Esophagus muscularis mucosa (tissue), 4 donors: ENCODE results near the gene LDAH. TPM values are rescaled to one million over a fixed set of nuclear protein-coding genes. Genes with fewer than 3 reads are reported as not detected.

Experiments used
- DNase-seq: peaks from one replicate; pipeline ENCODE4 v3.0.0-alpha.2; 2017; ENCODE audit errors: extremely low spot score
- H3K27ac ChIP-seq, 4 donors: fragments of 200-600 bp; sonication (generic); replicated peaks in 1 of 4; 1 replicate in 3 of 4; 2 replicates in 1 of 4; pipeline ENCODE4 v1.5.1; 2016 to 2019; ENCODE audit warnings: mild to moderate bottlenecking in 1 of 4
- H3K27me3 ChIP-seq, 4 donors: fragments of 200-600 bp; sonication (generic); one replicate each; pipeline versions ENCODE4 v1.5.1 to v1.6.0; 2016 to 2019
- H3K36me3 ChIP-seq, 4 donors: fragments of 200-600 bp; sonication (generic); one replicate each; pipeline ENCODE4 v1.5.1; 2016 to 2019
- H3K4me1 ChIP-seq, 4 donors: fragments of 200-600 bp; sonication (generic); one replicate each; pipeline ENCODE4 v1.5.1; 2016 to 2019
- H3K4me3 ChIP-seq, 4 donors: fragments of 200-600 bp; sonication (generic); 1 replicate in 2 of 4; 2 replicates in 2 of 4; pipeline ENCODE4 v1.5.1; 2016 to 2019; ENCODE audit warnings: mild to moderate bottlenecking in 4 of 4, moderate library complexity in 1 of 4
- H3K9me3 ChIP-seq, 4 donors: fragments of 200-600 bp; sonication (generic); 1 replicate in 3 of 4; 2 replicates in 1 of 4; pipeline ENCODE4 v1.5.1; 2016 to 2019
- EP300 ChIP-seq: sonication (generic); formaldehyde crosslinking; IDR thresholded peaks from one replicate; pipeline ENCODE4 v1.6.1; 2017; ENCODE audit warnings: antibody characterized with exemption
- POLR2A ChIP-seq: fragments of 450-650 bp; IDR thresholded peaks from one replicate; pipeline ENCODE4 v1.6.1; 2017; ENCODE audit warnings: antibody characterized with exemption, moderate library complexity, mild to moderate bottlenecking, low read depth
- POLR2AphosphoS5 ChIP-seq, 2 donors: sonication (generic); formaldehyde crosslinking; IDR thresholded peaks; one replicate each; pipeline ENCODE4 v1.6.1; 2017; ENCODE audit warnings: antibody characterized with exemption in 2 of 2
- WGBS: methylation state at CpG from one replicate; pipeline ENCODE4 v1.1.5; 2018; 5-methylcytosine and 5-hydroxymethylcytosine counted together
- intact Hi-C: fragments of 100-400 bp; cut with DNase I; formaldehyde crosslinking; loops from one replicate; pipeline ENCODE4 v1.15.1; 2023
- total RNA-seq, 4 donors: library from RNA; depleted of rRNA; stranded (reverse); fragments of >200 nt; gene quantifications; one replicate each; pipeline versions ENCODE4 v1.1.0 to v1.2.1, GENCODE V29; 2016
- TF ChIP-seq, protein P1 (sequence below), 3 experiments: fragments of 200-600 bp in 2 of 3; fragments of 450-650 bp in 1 of 3; sonication (generic) in 2 of 3; IDR thresholded peaks; one replicate each; pipeline ENCODE4 v1.5.1; 2017 to 2019; ENCODE audit warnings: antibody characterized with exemption in 3 of 3, mild to moderate bottlenecking in 2 of 3, moderate library complexity in 1 of 3

The LDAH gene
- total RNA-seq, 4 donors from 2014 or later, result 7.9 to 13.7 (median 11.9) TPM

DNA sequence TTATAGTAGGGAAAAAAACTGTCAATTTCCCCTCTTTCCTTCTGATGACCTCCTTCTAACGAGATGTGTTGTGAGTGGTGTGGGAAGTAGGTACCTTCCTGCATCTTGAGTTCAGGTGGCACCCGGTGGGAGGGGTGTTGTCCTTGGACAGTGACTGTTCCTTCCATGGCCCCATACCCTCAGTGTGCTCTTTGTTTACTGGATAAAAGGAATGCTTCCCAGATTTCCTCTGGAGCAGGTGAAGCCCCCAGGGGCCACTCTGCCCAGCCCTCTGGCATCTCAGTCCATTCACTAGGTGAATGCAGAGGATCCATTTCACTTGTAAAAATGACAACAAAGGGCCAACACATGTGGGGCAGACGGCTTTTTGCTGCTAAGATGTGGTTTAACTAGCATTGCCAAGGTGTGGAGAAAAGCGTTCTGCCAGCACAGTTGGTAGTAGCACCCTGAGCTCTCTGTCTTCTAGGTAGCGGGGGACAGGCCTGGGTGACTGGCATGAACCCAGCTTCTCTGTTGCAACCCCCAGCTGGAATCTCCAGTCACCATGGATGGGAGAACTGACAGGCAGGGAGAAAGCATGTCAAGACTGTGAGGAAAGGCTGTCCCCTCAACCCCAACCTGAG lies 149.1 kb downstream of the LDAH start:
- 86% methylated on average over 5 of the region's 5 CpGs for WGBS
- peaks cover 24 to 61% (median 51%) of the 10 kb centered on the region in 4 donors for H3K4me1 ChIP-seq
- intact Hi-C loops, result no loop called here

GRCh38 chr2:20672201-20672951 lies 150.5 kb downstream of the LDAH start:
- Histone ChIP-seq H3K27ac (peak overlapping the region in 2 of 4 donors; percentile 8 to 43), H3K4me1 (peaks cover 27 to 72% (median 59%) of the 10 kb centered on the region in 4 donors), H3K4me3 (no peak overlapping the region), H3K36me3 (no peaks in the 10 kb centered on the region), H3K27me3 (peaks cover 4 to 80% (median 48%) of the 10 kb centered on the region in 4 donors), H3K9me3 (no peaks in the 10 kb centered on the region)
- 46% methylated on average over 8 of the region's 18 CpGs for WGBS
- TF ChIP-seq POLR2A, result no peak
- no peak for TF ChIP-seq EP300
- TF ChIP-seq POLR2AphosphoS5 (IDR thresholded peaks at IDR 0.05), result no peak
- TF ChIP-seq, protein P1, sequence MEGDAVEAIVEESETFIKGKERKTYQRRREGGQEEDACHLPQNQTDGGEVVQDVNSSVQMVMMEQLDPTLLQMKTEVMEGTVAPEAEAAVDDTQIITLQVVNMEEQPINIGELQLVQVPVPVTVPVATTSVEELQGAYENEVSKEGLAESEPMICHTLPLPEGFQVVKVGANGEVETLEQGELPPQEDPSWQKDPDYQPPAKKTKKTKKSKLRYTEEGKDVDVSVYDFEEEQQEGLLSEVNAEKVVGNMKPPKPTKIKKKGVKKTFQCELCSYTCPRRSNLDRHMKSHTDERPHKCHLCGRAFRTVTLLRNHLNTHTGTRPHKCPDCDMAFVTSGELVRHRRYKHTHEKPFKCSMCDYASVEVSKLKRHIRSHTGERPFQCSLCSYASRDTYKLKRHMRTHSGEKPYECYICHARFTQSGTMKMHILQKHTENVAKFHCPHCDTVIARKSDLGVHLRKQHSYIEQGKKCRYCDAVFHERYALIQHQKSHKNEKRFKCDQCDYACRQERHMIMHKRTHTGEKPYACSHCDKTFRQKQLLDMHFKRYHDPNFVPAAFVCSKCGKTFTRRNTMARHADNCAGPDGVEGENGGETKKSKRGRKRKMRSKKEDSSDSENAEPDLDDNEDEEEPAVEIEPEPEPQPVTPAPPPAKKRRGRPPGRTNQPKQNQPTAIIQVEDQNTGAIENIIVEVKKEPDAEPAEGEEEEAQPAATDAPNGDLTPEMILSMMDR (IDR thresholded peaks at IDR 0.05), result no peak
- intact Hi-C loops, result no loop called here
- DNase-seq, result no peak

More for the DNA sequence above, 149.1 kb downstream of the LDAH start:
- Histone ChIP-seq H3K9me3 (no peaks in the 10 kb centered on the region), H3K27ac (peak overlapping the region in 1 of 4 donors; percentile 58), H3K36me3 (no peaks in the 10 kb centered on the region), H3K27me3 (peaks cover 4 to 66% (median 37%) of the 10 kb centered on the region in 4 donors), H3K4me3 (no peak overlapping the region)
- TF ChIP-seq POLR2AphosphoS5 (IDR thresholded peaks at IDR 0.05) (no peak), POLR2A (no peak), EP300 (no peak)
- TF ChIP-seq, protein P1 (IDR thresholded peaks at IDR 0.05), result no peak
- no peak for DNase-seq

DNA sequence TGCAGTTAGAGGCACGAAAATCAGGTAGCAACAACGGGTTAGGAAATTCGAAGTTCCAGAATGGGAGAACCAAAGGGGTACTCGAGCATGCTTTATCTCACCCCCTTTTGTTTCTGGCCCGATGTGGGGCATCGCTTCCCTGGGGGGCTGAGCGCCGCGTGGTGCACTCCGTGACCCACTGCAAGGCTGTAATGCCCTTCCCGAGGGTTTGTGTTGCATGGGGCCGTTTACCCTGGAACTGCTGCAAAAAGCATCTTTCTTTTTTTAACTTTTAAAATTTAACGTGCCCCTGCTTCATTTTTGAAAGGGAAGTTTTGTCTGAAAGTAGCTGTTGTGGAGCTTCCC lies 151.2 kb downstream of the LDAH start:
- H3K4me3 ChIP-seq, result no peak overlapping the region
- H3K27me3 ChIP-seq, result peaks cover 4 to 86% (median 49%) of the 10 kb centered on the region in 4 donors
- H3K4me1 ChIP-seq, result peaks cover 28 to 76% (median 64%) of the 10 kb centered on the region in 4 donors
- 26% methylated on average over 13 of the region's 13 CpGs for WGBS
- intact Hi-C loops, result no loop called here
- no peaks in the 10 kb centered on the region for H3K9me3 ChIP-seq
- TF ChIP-seq POLR2A (no peak), POLR2AphosphoS5 (IDR thresholded peaks at IDR 0.05) (no peak), EP300 (no peak)
- TF ChIP-seq, protein P1 (IDR thresholded peaks at IDR 0.05), result no peak
- DNase-seq, result no peak
- H3K36me3 ChIP-seq, result no peaks in the 10 kb centered on the region
- H3K27ac ChIP-seq, result peak overlapping the region in 1 of 4 donors; percentile 43

- no peaks in the 10 kb centered on the region for H3K9me3 ChIP-seq
- WGBS, result 37% methylated on average over 5 of the region's 60 CpGs
- no peak for DNase-seq
- H3K4me3 ChIP-seq, result peak overlapping the region; percentile 19 to 39 (median 30)
- TF ChIP-seq, protein P1 (IDR thresholded peaks at IDR 0.05), result no peak
- TF ChIP-seq POLR2A (no peak), POLR2AphosphoS5 (IDR thresholded peaks at IDR 0.05) (no peak), EP300 (no peak)
- peaks cover 4 to 91% (median 52%) of the 10 kb centered on the region in 4 donors for H3K27me3 ChIP-seq
- peaks cover 34 to 76% (median 67%) of the 10 kb centered on the region in 4 donors for H3K4me1 ChIP-seq
- no peaks in the 10 kb centered on the region for H3K36me3 ChIP-seq
- no peak overlapping the region for H3K27ac ChIP-seq
- intact Hi-C loops, result no loop called here
These were observed 151.7 kb downstream of the LDAH start for GRCh38 chr2:20671036-20671735.
